Epithelial cell of esophagus (primary cell): ENCODE results near the gene MRTFA.
"Not testable (repeated sequence)": the region's sequence is repeated elsewhere in the genome, so short reads cannot be mapped to it uniquely, and the experiment has no call there.

Experiments
- DNase-seq: peaks from one replicate; pipeline ENCODE4 v3.0.0; 2010; ENCODE audit warnings: low read depth
- H3K4me3 ChIP-seq: 2 replicates; pipeline ENCODE4 v1.5.1; 2011; ENCODE audit warnings: mild to moderate bottlenecking, low read length, control low read depth
- TF ChIP-seq, protein P1 (sequence below): IDR thresholded peaks from 2 replicates; pipeline ENCODE4 v1.5.1; 2011; ENCODE audit warnings: low read depth, mild to moderate bottlenecking, low read length, control low read depth, inconsistent platforms; ENCODE audit not compliant: insufficient read depth; ENCODE audit errors: missing control alignments

The MRTFA gene

DNA sequence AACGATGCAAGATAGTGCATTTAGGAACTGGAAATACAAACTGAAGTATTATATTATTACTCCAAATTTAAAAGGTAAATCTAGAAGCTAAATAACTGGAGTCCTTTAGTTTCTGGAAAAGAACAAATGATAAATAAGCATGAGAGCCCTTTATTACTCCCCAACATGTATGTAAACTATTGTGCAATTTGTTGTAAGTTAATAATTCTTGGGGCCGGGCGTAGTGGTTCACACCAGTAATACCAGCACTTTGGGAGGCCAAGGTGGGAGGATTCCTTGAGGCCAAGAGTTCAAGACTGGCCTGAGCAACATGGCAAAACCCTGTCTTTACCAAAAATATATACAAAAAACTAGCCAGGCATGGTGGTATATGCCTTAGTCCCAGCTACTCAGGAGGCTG, 255.1 kb downstream of the MRTFA start:
- no peak overlapping the region for H3K4me3 ChIP-seq
- no peak for DNase-seq
- TF ChIP-seq, protein P1, sequence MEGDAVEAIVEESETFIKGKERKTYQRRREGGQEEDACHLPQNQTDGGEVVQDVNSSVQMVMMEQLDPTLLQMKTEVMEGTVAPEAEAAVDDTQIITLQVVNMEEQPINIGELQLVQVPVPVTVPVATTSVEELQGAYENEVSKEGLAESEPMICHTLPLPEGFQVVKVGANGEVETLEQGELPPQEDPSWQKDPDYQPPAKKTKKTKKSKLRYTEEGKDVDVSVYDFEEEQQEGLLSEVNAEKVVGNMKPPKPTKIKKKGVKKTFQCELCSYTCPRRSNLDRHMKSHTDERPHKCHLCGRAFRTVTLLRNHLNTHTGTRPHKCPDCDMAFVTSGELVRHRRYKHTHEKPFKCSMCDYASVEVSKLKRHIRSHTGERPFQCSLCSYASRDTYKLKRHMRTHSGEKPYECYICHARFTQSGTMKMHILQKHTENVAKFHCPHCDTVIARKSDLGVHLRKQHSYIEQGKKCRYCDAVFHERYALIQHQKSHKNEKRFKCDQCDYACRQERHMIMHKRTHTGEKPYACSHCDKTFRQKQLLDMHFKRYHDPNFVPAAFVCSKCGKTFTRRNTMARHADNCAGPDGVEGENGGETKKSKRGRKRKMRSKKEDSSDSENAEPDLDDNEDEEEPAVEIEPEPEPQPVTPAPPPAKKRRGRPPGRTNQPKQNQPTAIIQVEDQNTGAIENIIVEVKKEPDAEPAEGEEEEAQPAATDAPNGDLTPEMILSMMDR, result no peak

DNA sequence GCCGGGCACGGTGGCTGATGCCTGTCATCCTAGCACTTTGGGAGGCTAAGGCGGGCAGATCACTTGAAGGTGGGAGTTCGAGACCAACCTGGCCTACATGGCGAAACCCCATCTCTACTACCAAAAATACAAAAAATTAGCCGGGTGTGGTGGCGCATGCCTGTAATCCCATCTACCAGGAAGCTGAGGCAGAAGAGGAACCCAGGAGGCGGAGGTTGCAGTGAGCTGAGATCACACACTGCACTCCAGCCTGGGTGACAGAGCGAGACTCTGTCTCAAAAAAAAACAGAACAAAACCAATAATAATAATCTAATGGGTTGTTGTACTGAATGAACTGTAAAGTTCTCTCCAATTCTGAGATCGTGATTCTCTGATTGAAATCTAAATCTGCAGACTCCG, 258.1 kb downstream of the MRTFA start:
- not testable (repeated sequence) for DNase-seq, H3K4me3 ChIP-seq

DNA sequence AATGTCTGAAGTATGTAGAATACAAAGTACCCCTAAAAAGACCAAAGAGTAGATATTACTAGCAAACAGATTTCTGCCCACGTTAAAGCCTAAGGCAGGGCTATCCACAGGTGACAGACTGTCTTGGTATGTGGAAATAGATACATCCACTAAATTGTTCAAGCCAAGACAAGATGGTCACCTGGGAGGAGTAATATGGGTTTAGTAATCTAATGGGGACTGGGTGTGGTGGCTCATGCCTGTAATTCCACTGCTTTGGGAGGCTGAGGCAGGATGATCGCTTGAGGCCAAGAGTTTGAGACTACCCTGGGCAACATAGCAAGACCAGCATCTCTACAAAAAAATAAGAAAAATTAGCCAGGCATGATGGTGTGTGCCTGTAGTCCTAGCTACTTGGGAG, 258.6 kb downstream of the MRTFA start:
- TF ChIP-seq, protein P1, result no peak
- H3K4me3 ChIP-seq, result no peak overlapping the region
- peak; percentile 89 for DNase-seq

DNA sequence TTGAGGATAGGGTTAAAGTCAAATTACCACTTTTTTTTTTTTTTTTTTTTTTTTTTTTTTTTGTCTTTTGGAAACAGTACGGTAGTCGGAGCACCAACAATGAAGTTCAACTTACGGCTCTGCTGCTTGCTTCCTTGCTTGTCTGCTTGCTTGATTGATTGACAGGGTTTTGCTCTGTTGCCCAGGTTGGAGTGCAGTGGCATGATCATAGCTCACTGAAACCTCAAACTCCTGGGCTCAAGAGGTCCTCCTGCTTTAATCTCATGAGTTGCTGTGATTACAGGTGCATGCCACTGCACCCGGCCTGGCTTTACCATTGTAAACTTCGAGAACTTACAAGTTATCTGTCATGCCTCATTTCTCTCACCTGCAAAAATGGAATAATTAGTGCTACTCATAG, 260.4 kb downstream of the MRTFA start:
- TF ChIP-seq, protein P1, result no peak
- no peak overlapping the region for H3K4me3 ChIP-seq
- DNase-seq, result no peak

DNA sequence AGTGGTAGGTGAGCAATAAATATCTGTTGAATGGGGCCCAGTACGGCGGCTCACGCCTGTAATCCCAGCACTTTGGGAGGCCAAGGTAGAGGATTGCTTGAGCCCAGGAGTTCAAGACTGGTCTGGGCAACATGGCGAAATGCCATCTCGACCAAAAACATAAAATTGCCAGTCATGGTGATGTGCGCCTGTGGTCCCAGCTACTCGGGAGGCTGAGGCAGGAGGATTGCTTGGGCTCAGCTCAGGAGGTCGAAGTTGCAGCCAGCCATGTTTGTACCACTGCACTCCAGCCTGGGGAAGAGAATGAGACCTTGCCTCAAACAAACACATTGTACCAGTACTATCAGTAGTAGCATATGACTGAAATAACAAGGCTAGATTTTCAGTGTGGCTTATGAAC, 262.0 kb downstream of the MRTFA start:
- no peak overlapping the region for H3K4me3 ChIP-seq
- TF ChIP-seq, protein P1, result no peak
- no peak for DNase-seq

DNA sequence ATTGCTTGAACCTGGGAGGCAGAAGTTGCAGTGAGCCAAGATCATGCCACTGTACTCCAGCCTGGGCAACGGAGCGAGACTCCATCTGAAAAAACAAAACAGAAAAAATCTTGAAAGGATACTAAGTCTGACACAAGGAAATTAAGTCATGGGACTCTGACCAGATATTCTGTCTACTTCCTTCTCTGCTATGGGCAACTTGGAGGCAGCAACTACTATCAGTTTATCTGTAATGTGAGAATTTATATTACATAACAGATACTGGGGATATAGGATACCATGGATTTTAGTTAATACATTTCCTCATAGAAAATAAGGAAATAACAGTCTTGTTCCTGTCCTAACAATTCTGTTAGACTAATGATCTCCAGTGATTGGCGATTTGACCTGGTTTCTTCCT, 267.7 kb downstream of the MRTFA start:
- DNase-seq, result no peak
- TF ChIP-seq, protein P1, result no peak
- H3K4me3 ChIP-seq, result no peak overlapping the region

DNA sequence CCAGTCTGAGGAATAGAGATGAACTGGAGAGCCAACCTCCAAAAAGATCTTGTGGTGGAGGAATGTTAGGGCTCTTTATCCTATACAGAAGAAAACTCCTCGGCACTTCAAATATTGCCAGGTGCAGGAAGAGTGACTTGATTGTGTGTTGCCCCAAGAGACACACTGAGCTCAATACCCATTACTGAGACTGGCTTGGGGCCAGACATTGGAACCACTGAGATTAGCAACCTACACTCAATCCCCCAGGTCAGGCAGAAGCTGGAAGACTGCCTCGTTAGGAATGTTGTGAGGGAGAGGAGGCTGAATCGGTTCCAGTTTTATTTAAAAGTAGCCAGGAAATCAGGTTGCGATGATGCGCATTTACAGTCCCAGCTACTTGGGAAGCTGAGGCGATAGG, 268.5 kb downstream of the MRTFA start:
- H3K4me3 ChIP-seq, result no peak overlapping the region
- TF ChIP-seq, protein P1, result no peak
- DNase-seq, result no peak

DNA sequence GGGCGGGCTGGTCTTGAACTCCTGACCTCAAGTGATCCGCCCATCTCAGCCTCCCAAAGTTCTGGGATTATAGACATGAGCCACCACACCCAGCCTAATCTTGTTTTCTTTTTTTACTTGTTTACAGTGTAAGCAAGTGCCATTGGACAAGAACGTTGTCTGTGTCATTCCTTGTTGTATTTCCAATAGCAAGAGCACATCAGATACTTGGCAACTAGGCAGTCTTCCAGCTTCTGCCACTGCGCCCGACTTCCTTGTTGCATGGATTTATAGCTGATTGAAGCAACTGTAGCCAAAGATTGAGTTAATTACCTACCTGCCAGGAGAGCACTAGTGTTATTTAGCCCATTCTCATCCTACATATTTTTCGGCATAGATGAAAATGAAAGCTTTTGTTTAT, 269.2 kb downstream of the MRTFA start:
- TF ChIP-seq, protein P1, result no peak
- H3K4me3 ChIP-seq, result no peak overlapping the region
- DNase-seq, result no peak
